Measurements from ENCODE around the gene REG4.

GRCh38 chr1:119814288-119814687 is 3.0 kb upstream of the REG4 start:
- TF ChIP-seq CTCF (IDR thresholded peaks at IDR 0.05; ENCODE audit: low read depth, low read length, poor library complexity, severe bottlenecking) (no peak), EZH2phosphoT487 (IDR thresholded peaks at IDR 0.05; ENCODE audit: borderline replicate concordance, low read length) (no peak)
